BLaER1 treated with 17β-estradiol and CSF1 and Interleukin-3, amounts not matched to agents 10 nM and 100 nM (cell line): ENCODE data around the gene EPHA2.
"Not testable (repeated sequence)": the region's sequence is repeated elsewhere in the genome, so short reads cannot be mapped to it uniquely, and the experiment has no call there.

Source experiments
- H3K27ac ChIP-seq, 11 experiments: shearing (Covaris generic); formaldehyde crosslinking; 2 replicates each; pipeline ENCODE4 v1.8.1; 2022
- H3K27me3 ChIP-seq, 11 experiments: shearing (Covaris generic); formaldehyde crosslinking; 2 replicates each; pipeline ENCODE4 v1.8.1; 2022
- H3K36me3 ChIP-seq, 11 experiments: shearing (Covaris generic); formaldehyde crosslinking; 2 replicates each; pipeline ENCODE4 v1.8.1; 2022
- H3K4me1 ChIP-seq, 10 experiments: shearing (Covaris generic); formaldehyde crosslinking; 2 replicates each; pipeline ENCODE4 v1.8.1; 2022
- H3K4me2 ChIP-seq, 11 experiments: shearing (Covaris generic); formaldehyde crosslinking; 2 replicates each; pipeline ENCODE4 v1.8.1; 2022
- H3K4me3 ChIP-seq, 10 experiments: shearing (Covaris generic); formaldehyde crosslinking; 2 replicates each; pipeline ENCODE4 v1.8.1; 2022
- H3K9ac ChIP-seq, 11 experiments: shearing (Covaris generic); formaldehyde crosslinking; 2 replicates each; pipeline ENCODE4 v1.8.1; 2022
- H3K9me3 ChIP-seq, 11 experiments: shearing (Covaris generic); formaldehyde crosslinking; replicated peaks in 1 of 11; 2 replicates each; pipeline ENCODE4 v1.8.1; 2022
- H4K20me1 ChIP-seq, 11 experiments: shearing (Covaris generic); formaldehyde crosslinking; 2 replicates each; pipeline ENCODE4 v1.8.1; 2022
- Cebpa-rat ChIP-seq, 11 experiments: shearing (Covaris generic); IDR thresholded peaks; 2 replicates each; pipeline ENCODE4 v1.8.1; 2022

EPHA2 gene

DNA sequence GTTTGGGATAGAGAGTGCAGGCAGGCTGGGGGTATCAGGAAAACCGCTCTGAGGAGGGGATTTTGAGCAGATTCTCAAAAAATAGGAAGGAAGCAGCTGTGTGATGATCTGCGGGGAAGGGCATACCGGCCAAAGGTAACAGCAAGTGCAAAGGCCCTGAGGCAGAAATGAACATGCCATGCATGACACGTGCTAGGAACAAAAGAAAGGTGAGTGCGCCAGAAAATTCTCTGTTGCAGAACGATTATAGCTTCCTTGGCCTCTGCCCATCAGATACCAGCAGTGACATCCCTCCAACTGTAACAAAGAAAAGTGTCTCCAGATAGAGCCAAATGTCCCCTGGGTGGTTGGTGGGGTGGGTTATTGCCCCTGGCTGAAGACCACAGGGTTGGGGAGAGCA lies 45.4 kb downstream of the EPHA2 start:
- H3K4me3 ChIP-seq: no peak overlapping the region
- H3K4me2 ChIP-seq: no peak overlapping the region
- H3K27ac ChIP-seq: no peak overlapping the region
- no peak for TF ChIP-seq Cebpa-rat (IDR thresholded peaks at IDR 0.05)
- no peaks in the 10 kb centered on the region; a peak in 1 of 22 replicates for H3K36me3 ChIP-seq
- no peaks in the 10 kb centered on the region for H3K4me1 ChIP-seq
- no peak overlapping the region for H3K9ac ChIP-seq
- H4K20me1 ChIP-seq: peaks cover 0 to 16% (median 0%) of the 10 kb centered on the region in 11 experiments; a peak in 7 of 22 replicates
- H3K9me3 ChIP-seq: peaks cover 28 to 37% (median 33%) of the 10 kb centered on the region in 11 experiments
- H3K27me3 ChIP-seq: peaks cover 0 to 61% (median 30%) of the 10 kb centered on the region in 11 experiments; a peak in 15 of 22 replicates

DNA sequence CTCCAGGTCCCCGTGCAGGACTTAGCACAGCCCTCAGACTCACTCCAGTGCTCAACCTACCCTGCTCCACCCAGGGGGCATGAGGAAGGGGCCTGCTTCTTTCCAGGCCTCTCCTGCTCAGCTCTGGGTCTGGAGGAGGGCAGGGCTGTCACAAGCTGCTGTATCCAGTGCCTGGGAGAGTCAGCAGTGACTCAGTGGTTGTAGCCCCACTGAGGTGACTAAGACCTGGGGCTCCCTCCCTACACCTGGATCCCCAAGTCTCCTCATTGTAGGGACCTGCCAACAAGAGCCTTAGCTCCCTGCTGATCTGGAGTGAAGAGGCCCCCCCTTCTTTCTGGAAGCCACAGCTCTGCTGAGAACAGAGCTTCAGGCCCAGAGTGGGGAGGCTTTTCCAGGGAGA lies 46.3 kb downstream of the EPHA2 start:
- H3K36me3 ChIP-seq: no peaks in the 10 kb centered on the region; a peak in 1 of 22 replicates
- no peak overlapping the region for H3K9ac ChIP-seq
- H3K4me3 ChIP-seq: no peak overlapping the region
- H4K20me1 ChIP-seq: peaks cover 0 to 7% (median 0%) of the 10 kb centered on the region in 11 experiments; a peak in 6 of 22 replicates
- H3K9me3 ChIP-seq: peaks cover 28 to 37% (median 33%) of the 10 kb centered on the region in 11 experiments
- H3K4me1 ChIP-seq: no peaks in the 10 kb centered on the region
- TF ChIP-seq Cebpa-rat (IDR thresholded peaks at IDR 0.05): no peak
- no peak overlapping the region for H3K27ac ChIP-seq
- no peak overlapping the region for H3K4me2 ChIP-seq
- H3K27me3 ChIP-seq: peaks cover 0 to 52% (median 26%) of the 10 kb centered on the region in 11 experiments; a peak in 15 of 22 replicates

DNA sequence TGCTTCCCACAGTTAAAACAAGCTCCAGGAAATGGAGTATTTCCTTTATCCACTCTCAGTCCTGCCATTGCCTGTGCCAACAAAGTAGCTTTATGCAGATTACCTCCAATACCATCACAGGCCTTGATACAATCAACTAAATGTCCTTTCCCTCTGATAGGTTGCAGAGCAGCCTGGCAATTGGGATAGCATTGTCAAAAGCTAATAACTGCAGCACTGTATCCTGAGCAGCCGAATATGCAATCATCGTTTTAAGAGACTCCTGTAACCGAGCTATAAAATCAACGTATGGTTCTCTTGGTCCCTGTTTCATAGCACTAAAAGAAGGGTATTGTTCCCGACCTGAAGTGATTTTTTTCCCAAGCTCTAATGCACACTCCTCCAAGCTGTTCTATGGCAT lies 48.8 kb downstream of the EPHA2 start:
- not testable (repeated sequence) for H3K27ac ChIP-seq

DNA sequence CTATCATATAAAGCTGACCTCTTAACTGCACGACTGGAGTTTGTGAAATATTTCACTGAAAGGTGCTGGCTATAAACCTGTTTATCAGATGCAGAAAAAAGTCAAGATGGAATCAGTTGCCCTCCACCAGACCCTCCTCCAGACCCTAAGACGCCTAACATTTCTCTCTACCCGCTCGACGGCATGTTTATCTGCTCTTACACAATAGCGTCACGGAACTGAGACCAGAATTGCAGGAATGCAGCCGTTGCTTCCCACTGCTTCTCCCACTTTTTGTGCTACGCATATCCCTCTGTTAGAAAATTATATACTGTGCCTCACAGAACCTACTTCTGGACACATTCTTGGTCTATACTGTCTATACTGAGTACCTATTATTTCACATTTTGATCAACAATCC lies 54.2 kb downstream of the EPHA2 start:
- no peak overlapping the region for H3K27ac ChIP-seq
- TF ChIP-seq Cebpa-rat (IDR thresholded peaks at IDR 0.05): no peak
- no peak overlapping the region for H3K4me3 ChIP-seq
- H3K9me3 ChIP-seq: peaks cover 11 to 30% (median 24%) of the 10 kb centered on the region in 11 experiments
- no peaks in the 10 kb centered on the region for H4K20me1 ChIP-seq
- H3K4me2 ChIP-seq: no peak overlapping the region
- H3K4me1 ChIP-seq: no peaks in the 10 kb centered on the region
- no peaks in the 10 kb centered on the region for H3K36me3 ChIP-seq
- H3K27me3 ChIP-seq: no peaks in the 10 kb centered on the region
- no peak overlapping the region for H3K9ac ChIP-seq

More for the DNA sequence above, 48.8 kb downstream of the EPHA2 start:
- not testable (repeated sequence) for H3K4me2 ChIP-seq, H3K9ac ChIP-seq, H3K4me1 ChIP-seq, H3K4me3 ChIP-seq, H3K36me3 ChIP-seq, H4K20me1 ChIP-seq
- Histone ChIP-seq H3K27me3 (peaks cover 0 to 32% (median 15%) of the 10 kb centered on the region in 11 experiments; a peak in 12 of 22 replicates), H3K9me3 (peaks cover 43 to 60% (median 52%) of the 10 kb centered on the region in 11 experiments)

DNA sequence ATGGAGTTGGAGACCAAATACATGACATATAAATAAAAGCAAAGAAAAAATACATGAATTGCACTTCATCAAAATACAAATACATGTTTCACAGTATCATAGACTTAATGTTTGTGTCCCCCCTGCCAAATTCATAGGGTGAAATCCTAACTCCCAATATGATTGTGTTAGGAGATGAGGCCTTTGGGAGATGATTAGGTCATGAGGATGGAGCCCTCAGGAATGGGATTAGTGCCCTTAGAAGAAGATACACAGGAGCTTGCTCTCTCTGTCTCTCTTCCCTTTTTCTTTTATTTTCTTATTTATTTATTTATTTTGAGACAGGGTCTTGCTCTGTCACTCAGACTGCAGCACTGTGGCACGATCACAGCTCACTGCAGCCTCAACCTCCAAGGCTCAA lies 56.5 kb downstream of the EPHA2 start:
- Histone ChIP-seq H4K20me1 (no peaks in the 10 kb centered on the region), H3K4me1 (no peaks in the 10 kb centered on the region), H3K4me2 (no peak overlapping the region), H3K27me3 (0 out of 22 replicates have a peak, but pooled peaks cover 0 to 6% (median 0%) of the 10 kb centered on the region in 11 experiments), H3K9me3 (peaks cover 11 to 29% (median 23%) of the 10 kb centered on the region in 11 experiments), H3K36me3 (no peaks in the 10 kb centered on the region), H3K9ac (no peak overlapping the region), H3K27ac (no peak overlapping the region), H3K4me3 (no peak overlapping the region)
- TF ChIP-seq Cebpa-rat (IDR thresholded peaks at IDR 0.05): no peak

DNA sequence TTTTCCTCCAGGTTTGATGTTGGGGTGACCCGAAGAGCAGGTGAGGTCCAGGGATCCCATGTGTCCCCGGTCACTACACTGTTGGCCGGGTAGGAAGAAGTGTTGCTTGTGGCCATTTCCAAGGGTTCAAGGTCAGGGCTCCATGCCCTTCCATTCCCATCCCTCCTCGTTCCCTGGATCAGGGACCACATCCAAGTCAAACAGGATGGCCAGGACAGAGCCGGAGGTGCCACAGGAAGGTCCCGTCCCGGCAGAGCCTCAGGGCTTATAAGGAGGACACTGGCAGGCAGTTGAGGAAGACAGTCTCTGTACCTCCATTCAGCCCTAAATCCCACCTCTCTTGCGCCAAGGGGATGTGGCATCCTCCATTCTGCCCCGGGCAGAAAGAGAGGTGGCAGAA lies 60.4 kb downstream of the EPHA2 start:
- no peak overlapping the region for H3K4me2 ChIP-seq
- TF ChIP-seq Cebpa-rat (IDR thresholded peaks at IDR 0.05): no peak
- H3K27me3 ChIP-seq: peaks cover 0 to 14% (median 0%) of the 10 kb centered on the region in 11 experiments; a peak in 2 of 22 replicates
- H3K4me1 ChIP-seq: peaks cover 0 to 5% (median 0%) of the 10 kb centered on the region in 10 experiments; a peak in 3 of 20 replicates
- no peaks in the 10 kb centered on the region for H3K36me3 ChIP-seq
- H4K20me1 ChIP-seq: peaks cover 0 to 5% (median 0%) of the 10 kb centered on the region in 11 experiments; a peak in 1 of 22 replicates
- 0 out of 22 replicates have a peak, but pooled peaks cover 0 to 6% (median 0%) of the 10 kb centered on the region in 11 experiments for H3K9me3 ChIP-seq
- no peak overlapping the region for H3K27ac ChIP-seq
- no peak overlapping the region for H3K4me3 ChIP-seq
- H3K9ac ChIP-seq: no peak overlapping the region

DNA sequence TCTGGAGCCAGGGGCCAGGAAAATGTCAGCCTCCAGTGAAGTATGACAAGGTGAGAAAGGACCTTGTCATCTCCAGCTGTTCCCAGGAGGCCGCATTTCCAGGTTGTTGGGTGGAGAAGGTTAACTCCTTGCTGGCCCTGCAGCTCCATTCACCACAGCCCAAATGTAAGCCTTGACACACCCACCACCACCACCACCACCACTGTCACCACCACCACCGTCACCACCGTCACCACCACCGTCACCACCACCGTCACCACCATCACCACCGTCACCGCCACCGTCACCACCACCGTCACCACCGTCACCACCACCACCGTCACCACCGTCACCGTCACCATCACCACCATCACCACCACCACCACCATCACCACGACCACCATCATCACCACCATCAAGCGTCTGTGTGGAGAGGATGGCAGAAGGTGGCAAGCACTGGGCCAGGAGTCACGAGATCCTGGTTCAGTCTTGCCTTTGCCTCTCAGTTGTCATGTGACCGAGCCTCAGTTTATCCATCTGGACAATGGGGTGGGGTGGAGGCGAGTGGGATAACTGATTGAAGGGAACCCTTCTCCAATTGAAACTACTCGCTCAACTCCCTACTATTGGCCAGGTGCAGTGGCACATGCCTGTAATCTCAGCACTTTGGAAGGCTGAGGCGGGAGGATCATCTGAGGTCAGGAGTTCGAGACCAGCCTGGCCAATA lies 61.3 kb downstream of the EPHA2 start:
- no peak overlapping the region for H3K9ac ChIP-seq
- no peak for TF ChIP-seq Cebpa-rat (IDR thresholded peaks at IDR 0.05)
- peaks cover 0 to 14% (median 0%) of the 10 kb centered on the region in 11 experiments; a peak in 2 of 22 replicates for H3K27me3 ChIP-seq
- H3K4me3 ChIP-seq: no peak overlapping the region
- H4K20me1 ChIP-seq: peaks cover 0 to 10% (median 0%) of the 10 kb centered on the region in 11 experiments; a peak in 1 of 22 replicates
- H3K4me1 ChIP-seq: peaks cover 0 to 12% (median 5%) of the 10 kb centered on the region in 10 experiments; a peak in 9 of 20 replicates
- H3K36me3 ChIP-seq: no peaks in the 10 kb centered on the region
- no peak overlapping the region for H3K27ac ChIP-seq
- H3K9me3 ChIP-seq: 0 out of 22 replicates have a peak, but pooled peaks cover 0 to 3% (median 0%) of the 10 kb centered on the region in 11 experiments
- no peak overlapping the region for H3K4me2 ChIP-seq

DNA sequence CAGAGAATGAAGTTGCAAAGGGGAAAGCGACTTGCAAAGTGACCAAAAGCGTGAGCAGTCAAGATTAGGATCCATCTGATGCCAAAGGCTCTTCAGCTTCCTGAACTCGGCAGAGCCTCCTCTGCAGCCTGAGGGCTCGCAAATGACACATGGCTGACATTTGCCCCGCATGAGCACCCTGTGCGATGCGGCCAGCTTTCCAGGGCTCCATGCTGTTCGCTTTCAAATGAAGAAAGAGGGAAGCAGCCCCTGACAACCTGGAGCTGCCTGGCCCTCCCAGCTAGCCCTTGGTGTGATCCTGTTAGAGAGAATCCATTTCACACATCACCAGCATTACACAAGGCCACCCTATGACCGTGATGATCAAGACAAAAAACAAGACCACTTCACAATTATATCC lies 62.3 kb downstream of the EPHA2 start:
- Histone ChIP-seq H3K4me3 (no peak overlapping the region), H3K9ac (no peak overlapping the region), H3K27me3 (peaks cover 0 to 14% (median 0%) of the 10 kb centered on the region in 11 experiments; a peak in 2 of 22 replicates)

DNA sequence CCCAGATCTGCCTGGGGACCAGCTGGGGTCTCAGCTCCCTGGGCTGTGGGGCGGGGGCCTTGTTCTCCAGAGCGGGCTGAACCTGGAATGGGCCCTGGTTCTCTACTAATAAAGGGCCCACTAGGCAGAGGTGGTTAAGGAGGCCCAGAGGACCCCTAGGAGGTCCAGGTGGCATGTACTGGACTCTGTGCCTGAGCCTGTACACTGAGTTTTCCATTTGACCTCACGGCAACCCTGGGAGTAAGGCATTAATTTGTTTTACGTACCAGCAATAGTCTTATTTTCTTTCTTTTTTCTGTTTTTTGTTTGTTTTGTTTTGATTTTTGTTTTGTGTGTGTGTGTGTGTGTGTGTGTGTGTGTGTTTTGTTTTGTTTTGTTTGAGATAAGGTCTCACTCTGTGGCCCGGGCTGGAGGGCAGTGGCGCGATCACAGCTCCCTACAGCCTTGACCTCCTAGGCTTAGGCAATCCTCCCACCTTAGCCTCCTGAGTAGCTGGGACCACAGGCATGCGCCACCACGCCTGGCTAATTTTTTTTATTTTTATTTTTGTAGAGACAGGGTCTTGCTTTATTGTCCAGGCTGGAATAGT lies 62.9 kb downstream of the EPHA2 start:
- H4K20me1 ChIP-seq: peaks cover 0 to 10% (median 0%) of the 10 kb centered on the region in 11 experiments; a peak in 2 of 22 replicates
- peaks cover 0 to 14% (median 0%) of the 10 kb centered on the region in 11 experiments; a peak in 2 of 22 replicates for H3K27me3 ChIP-seq
- no peak overlapping the region for H3K9ac ChIP-seq
- H3K36me3 ChIP-seq: no peaks in the 10 kb centered on the region
- no peak for TF ChIP-seq Cebpa-rat (IDR thresholded peaks at IDR 0.05)
- H3K27ac ChIP-seq: no peak overlapping the region
- H3K9me3 ChIP-seq: no peaks in the 10 kb centered on the region
- H3K4me1 ChIP-seq: peaks cover 13 to 26% (median 19%) of the 10 kb centered on the region in 10 experiments
- H3K4me2 ChIP-seq: no peak overlapping the region
- no peak overlapping the region for H3K4me3 ChIP-seq

More for the DNA sequence above, 62.3 kb downstream of the EPHA2 start:
- Histone ChIP-seq H4K20me1 (peaks cover 0 to 10% (median 0%) of the 10 kb centered on the region in 11 experiments; a peak in 1 of 22 replicates), H3K27ac (no peak overlapping the region), H3K36me3 (no peaks in the 10 kb centered on the region), H3K4me1 (peaks cover 7 to 21% (median 13%) of the 10 kb centered on the region in 10 experiments), H3K4me2 (no peak overlapping the region), H3K9me3 (no peaks in the 10 kb centered on the region)
- no peak for TF ChIP-seq Cebpa-rat (IDR thresholded peaks at IDR 0.05)
